ENCODE results near the gene KIAA0513. TPM values are rescaled to one million over a fixed set of nuclear protein-coding genes. Genes with fewer than 3 reads are reported as not detected.

Gene KIAA0513
- total RNA-seq, 1 donor from 2014 or later: 12.6 TPM

DNA sequence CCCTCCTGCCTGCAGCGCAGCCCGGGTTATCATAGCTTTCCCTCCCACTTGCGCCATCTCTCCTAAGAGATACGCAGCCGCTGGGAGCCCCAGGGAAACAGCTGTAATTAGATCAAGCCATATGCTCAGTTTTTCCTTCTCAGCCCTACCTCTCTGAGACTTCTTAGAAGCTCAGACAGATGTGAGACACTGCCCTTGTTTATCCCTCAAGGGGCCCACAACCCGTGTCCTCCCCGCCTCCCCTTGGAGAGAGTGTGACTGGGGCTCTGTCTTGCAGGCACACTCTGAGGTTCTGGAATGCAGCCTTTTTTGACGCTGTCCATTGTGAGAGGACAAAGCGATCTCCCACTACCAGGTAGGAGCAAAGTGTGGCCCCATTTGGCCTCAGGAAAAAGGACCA is 53.4 kb downstream of the KIAA0513 start:
- no peak for DNase-seq (ENCODE audit: low spot score)
- ATAC-seq: peak; percentile 30
- intact Hi-C loops (cut with DNase I): no loop called here

DNA sequence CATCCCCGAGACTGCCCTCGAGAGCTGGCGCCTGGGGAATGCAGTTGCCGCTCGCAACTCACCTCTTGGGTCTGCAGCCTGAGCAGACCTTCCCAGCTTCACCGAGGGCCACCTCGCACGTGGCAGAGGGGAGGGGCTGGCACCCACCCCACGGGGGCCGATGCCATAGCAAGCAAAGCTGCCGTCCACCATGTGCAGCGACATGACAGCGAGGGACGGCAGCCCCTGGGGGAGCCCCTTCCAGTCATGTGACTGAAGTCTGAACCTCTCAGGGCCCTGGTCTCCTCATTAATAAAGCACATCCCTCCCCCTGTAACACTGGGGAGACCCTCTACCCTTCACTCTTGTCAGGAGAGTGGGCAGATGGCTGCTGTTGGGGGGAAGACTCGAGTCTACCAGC is 54.2 kb downstream of the KIAA0513 start:
- ATAC-seq (no peak), DNase-seq (ENCODE audit: low spot score) (no peak)
- intact Hi-C loops (cut with DNase I): no loop called here

DNA sequence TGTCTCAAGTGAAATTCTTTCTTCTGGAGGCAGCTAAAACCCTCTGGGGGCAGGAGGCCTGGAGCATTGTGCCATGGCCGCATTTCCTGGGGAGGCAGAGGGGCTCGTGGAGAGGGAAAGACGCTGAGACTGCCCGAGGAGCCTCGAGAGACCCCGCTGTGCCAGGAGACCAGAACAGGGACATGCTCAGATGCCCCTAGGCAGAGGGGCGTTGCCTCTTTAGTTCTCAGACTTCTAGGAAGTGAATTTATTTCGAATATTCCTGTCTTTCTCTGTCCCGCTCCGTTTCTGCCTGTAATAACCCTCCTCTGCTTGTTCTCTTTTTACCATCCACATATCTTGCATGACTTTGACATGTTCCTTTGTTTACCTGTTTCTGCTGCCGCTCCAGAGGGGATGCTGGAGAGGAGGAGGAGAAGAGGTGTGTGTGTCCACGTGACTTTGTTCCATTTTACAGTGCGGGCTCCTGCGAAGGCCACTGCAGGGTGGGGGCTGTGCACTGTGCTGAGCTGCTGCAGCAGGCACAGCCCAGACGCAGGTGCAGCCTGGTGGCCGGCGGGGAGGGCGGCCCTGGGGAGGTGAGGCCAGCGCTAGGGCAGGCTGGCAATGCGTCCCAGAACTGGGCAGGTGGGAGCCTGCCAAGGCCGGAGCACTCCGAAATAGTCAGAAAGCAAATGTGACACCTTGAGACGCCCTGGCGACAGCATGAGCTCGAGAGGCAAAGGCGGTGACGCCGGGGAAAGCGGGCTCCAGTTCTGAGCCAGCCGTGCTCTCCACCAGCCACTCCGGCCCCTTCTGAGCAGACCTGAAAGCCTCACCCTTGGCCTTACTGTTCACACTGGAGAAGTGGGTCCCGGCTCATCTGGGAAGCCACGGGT is 54.8 kb downstream of the KIAA0513 start:
- intact Hi-C loops (cut with DNase I): no loop called here
- DNase-seq (ENCODE audit: low spot score): no peak
- no peak for ATAC-seq

DNA sequence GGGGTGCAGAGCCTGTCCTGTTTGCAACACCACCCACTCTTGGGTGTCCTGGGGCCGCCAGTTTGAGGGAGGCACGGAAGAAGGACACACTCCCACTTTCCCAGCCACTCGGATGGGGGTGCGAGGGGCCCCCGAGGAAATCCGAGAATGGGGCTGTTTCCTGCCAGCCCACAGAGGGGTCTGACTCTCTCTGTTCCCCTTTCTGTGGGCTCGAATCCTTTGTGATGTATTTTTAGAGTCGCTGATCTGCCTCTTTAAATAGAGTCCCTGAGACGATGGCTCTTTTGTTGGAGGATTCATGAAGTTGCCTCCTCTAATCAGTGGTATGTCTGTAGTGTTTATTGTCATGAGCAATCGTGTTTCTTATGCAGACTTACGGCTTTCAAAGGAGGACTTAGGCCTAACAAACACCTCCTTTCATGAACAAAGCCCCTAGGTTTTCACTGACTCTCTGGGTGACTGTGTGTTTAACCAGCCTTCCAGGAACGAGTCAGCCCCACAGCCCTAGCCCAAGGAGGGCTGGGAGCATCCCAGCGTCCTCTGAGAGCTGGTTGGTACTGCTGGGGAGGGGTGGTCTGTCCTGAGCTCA is 55.5 kb downstream of the KIAA0513 start:
- DNase-seq (ENCODE audit: low spot score) (no peak), ATAC-seq (no peak)
- intact Hi-C loops (cut with DNase I): no loop called here

DNA sequence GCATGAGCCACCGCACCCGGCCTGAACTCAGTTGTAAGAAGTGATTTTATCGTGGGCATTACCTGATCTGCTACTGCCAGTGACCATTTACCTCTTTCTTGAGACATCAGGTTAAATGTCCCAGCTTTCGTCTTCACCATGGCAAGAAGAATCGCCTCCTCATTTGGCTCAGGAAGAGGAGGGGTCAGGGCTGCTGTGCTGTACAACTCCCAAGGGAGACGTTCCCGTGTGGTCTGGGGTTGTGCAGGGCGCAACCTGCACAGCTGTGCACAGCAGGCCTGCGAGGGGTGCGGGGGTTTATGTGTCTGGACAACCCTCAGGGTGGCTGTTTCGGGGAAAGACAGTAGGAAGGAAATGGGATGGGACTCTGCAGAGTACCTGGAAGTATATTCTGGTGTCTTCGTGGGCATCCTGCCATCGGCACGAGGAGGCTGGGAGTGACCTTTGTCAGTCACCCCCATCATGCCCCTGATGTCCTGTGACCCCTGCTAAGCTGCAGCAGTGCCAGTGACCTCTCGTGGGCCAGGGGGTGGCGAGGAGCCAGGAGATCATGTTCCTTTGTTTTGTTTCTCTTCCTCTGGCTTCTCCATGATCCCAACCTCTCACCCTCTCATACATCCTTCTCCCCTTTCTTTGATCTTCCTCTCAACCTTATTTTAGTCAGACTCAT is 57.4 kb downstream of the KIAA0513 start:
- intact Hi-C loops (cut with DNase I): no loop called here
- ATAC-seq (no peak), DNase-seq (ENCODE audit: low spot score) (no peak)

DNA sequence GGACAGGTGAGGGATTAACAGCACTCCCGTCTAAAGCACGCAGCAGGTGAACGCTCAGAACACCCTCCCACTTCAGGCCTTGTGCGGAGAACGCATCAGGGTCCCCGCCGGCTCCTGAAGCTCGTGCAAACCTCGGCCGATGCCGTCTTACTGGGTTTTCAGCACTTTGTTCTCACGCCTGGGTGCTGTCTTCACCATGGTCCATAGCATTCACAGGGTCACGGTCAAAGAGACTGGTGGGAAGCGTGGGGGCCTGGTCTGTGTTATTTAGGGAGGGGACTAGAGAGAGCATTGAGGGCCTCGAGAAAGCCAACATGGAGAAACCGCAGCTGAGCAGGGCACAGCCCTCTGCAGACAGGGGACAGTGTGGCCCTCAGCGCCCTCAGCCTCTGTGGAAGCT is 58.1 kb downstream of the KIAA0513 start:
- intact Hi-C loops (cut with DNase I): no loop called here
- no peak for ATAC-seq
- DNase-seq (ENCODE audit: low spot score): no peak

DNA sequence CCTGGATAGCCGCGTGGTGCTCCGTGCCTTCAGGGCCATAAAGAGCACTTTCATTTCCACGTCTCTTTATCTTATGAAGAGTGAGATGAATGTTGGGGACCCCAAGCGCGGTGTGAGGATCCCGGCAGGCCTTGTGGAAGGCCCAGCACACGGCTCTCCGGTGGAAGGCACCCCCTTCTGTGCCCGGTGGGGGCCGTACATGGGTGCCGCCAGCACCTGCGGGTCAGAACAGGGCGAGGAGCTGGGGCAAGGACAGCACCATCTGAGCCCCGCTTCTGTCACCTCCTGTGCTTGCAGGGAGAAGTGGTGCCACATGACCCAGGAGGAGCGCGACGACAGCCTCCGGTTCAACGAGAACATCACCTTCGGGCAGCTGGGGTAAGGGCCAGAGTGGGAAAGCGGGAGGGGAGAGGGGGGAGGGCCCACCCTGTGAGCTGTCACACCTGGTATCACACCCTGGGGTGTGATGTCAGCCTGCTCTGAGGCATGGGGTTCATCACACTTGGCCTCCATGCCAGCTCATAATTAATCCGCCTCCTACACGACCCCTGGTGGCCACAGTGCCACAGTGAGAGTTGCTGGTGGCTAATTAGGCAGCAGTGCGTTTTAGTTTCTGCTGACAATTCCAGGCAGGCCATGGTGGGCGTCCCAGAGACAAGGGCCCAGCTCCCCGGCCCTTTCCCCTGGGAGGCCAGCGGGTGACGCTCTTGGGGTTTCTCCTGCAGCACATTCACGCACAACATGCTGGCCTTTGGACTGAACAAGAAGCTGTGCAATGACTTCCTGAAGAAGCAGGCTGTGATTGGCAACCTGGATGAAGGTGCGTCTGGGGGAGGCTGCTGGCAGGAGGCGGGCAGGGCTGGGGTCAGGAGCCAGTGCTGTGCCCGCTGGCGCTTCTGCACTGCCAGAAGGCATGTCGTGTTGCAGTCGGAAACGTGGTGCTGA is 59.0 kb downstream of the KIAA0513 start:
- intact Hi-C loops (cut with DNase I): no loop called here
- no peak for DNase-seq (ENCODE audit: low spot score)
- peak; percentile 51 for ATAC-seq

DNA sequence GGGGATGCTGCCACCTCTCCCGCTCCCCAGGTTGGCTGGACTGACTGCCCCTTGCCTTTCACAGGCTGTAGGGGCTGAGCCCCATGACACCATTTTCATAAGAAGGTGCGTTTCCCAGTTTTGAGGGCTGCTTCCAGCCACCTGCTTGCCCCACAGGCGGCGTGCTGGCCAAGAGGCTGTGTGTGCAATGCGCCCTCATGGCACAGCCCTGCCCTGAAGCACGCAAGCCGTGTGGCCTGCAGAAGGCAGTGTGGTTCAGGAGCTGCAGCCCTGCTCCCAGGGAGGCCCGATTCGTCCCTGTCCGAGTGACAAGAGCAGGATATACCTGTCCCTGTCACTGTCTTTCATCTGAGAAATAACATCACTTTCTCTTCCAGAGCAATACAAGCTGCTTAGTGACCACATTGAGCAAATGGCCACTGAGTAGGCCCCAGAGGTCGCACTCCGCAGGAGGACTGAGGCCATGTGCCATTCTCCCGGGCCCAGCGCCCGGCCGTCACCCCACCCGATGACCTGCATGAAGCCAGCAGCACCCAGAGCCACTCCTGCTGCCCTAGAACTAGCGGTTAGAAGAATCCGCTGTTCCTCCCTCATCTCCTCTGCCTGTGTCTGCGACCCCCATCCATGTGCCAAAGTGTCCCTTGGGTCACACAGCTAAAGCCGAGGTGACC is 60.4 kb downstream of the KIAA0513 start:
- intact Hi-C loops (cut with DNase I): no loop called here
- no peak for ATAC-seq
- DNase-seq (ENCODE audit: low spot score): no peak

DNA sequence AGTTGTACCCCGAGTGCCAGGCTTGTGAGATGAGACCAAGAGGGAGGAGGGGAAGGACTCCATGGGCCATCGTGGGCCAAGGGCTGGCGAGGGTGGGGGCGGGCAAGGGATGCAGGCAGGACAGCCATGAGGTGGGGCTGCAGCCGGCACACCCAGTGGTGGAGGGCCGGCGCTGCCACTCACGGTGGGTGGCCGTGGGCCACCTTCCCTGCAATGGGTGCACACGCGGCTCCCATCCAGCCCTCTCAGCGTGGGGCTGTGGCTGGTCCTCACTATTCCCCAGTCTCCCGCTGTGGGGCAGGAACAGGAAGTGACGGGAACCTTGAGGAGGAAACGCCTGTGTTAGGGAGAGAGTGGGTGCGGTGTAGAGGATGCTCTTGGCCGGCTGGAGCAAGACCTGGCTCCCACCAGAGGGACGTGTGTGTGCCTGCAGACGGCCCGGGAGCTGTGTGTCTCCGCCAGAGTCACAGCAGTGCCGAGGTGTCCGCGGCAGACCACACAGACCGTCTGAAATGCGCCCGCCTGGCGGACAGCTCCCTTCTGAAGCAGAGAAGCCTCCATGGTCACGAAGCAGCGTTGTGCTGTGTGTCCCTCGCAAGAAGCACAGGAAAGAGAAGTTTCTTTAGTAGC is 61.1 kb downstream of the KIAA0513 start:
- intact Hi-C loops (cut with DNase I): no loop called here
- DNase-seq (ENCODE audit: low spot score): no peak
- no peak for ATAC-seq

DNA sequence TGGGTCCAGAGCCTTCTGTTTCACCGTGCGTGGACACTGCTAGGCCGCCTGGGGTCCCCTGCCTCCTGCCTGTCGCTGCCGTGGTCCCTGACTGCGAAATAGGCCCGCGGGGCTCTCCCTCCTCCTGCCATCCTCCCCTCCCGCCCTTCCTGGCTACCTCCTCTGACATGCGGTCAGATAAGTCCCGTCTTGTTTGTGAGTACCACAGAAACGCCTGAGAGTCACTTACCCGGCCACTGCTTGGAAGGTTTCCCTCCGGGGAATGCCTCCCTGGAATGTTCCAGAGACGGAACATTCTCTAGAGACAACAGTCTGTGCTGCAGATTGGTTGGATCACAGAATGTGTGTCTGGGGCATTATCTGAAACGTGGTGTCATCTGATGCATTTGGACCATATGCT is 61.9 kb downstream of the KIAA0513 start:
- no peak for DNase-seq (ENCODE audit: low spot score)
- no peak for ATAC-seq
- intact Hi-C loops (cut with DNase I): no loop called here

DNA sequence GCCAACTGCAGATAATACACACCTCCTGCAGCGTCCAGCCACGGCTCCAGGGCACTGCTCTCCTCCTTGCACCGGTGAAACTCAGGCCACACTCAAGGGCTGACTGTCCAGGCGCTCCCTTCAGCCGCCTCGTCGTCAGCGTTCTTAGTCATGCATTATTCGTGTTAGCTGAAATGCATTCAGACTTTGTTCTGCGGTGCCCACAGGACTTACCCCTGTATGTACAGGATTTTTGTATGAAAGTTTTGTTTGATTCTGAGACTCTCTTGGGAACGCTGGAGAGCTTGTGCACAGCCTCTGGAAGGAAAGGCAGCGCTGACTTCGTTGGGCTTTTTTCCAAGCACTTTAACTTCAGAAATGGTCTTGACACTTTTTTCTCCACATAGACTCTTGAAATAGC is 62.6 kb downstream of the KIAA0513 start:
- no peak for ATAC-seq
- intact Hi-C loops (cut with DNase I): no loop called here
- no peak for DNase-seq (ENCODE audit: low spot score)

DNA sequence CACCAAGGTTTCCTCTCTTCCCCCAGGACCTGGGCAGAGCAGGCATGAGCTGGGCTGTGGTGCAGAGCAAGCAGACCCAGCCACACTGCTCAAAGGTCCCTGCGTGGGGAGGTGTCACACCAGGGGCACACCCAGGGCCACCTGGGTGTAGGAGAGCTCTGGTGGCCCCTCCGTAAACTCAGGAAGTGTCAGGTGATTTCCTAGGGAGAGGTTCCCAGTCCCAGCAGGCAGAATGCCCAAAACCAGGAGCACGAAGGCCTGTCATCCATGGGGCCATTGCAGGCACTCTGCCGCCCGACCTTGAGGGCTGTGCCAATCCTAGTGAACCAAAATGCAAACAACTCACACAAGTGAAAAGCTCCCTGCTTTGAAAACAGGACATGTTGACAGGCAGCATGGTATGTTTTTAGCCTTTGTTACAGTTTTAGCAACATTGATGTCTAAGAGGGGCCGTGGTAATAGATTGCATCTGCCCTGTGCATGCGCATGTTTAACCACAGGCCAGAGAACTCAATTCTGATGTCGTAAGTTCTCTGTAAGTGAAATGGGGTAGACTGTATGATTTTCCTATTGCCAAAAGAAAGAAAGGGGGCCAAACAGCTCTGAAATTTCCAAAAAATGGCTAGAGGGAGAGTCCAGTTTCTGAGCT is 63.4 kb downstream of the KIAA0513 start:
- intact Hi-C loops (cut with DNase I): no loop called here
- ATAC-seq (no peak), DNase-seq (ENCODE audit: low spot score) (no peak)

DNA sequence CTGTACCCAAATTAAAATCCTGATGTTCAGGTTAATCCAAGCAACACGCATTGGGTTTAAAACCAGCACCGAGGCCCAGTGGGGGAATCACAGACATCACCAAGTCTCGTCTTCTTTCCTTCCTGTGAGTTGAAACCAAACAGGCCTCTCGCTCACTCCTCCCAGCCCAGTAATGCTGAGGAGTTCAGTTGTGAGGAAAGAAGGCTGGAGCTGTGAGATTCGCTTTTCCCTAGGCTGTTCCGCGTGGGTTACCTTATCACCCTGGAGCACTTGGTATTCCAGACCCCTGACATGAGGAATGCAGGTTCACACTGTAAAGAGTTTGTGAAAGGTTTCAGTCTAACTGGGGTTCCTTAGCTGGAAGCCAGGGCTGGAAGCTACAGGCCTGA is 63.9 kb downstream of the KIAA0513 start:
- intact Hi-C loops (cut with DNase I): no loop called here
- no peak for DNase-seq (ENCODE audit: low spot score)
- ATAC-seq: no peak

DNA sequence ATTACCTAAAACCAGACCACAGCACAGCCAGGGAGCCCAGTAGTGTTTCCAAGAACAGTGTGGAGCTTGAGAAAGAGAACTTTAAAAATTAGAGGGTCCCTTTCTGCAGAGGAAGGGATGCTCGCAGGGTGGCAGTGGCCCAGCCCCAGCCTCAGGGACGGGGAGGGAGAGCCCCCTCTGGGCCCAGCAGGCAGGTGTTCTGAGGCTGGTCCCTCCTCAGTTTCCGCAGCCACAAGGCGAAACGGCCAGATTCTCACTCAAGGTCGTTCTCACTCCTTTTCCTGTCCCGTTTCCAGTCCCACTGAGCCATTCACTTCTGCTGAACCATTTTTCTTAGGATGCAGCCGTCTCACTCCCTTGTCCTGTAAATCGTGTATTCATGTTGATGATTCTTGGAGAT is 64.7 kb downstream of the KIAA0513 start:
- DNase-seq (ENCODE audit: low spot score) (no peak), ATAC-seq (no peak)
- intact Hi-C loops (cut with DNase I): no loop called here

DNA sequence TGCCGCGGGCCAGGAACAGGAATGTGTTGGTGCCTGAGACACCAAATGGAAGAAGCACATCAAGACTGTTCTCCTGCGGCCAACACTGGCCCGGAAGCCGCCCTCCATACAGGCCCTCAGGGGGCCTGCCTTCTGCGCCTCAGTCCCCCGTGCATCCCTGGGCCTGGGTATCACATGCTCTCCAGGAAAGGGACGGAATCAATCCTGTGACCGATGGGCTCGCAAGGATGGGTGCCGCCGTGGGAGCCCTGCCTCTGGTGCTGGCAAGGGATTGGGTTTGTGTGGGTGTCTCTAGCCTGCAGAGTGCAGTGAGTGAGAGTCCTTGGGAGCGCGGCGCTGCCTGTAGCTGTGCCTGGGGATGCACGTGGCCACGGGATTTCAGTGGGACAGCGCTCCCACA is 65.3 kb downstream of the KIAA0513 start:
- DNase-seq (ENCODE audit: low spot score) (no peak), ATAC-seq (no peak)
- intact Hi-C loops (cut with DNase I): no loop called here

DNA sequence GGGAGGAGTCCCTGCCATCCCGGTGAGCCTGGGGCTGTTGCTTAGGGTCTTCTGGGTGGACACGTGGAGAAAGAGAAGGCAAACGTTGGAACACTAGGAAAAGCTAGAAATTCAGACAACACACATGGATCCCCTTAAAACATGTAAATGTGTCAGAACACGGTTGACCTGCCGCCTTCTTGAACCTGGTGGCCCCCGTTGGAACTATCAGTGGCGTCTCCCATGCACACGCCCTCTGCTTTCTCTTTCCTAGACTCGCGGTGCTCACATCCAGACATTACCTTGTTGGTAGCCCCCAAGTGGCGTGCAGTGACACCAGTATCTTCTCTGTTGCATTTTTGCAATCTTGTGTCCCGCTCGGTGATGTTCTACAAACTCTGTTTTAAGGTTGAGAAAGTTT is 66.1 kb downstream of the KIAA0513 start:
- intact Hi-C loops (cut with DNase I): no loop called here
- no peak for DNase-seq (ENCODE audit: low spot score)
- no peak for ATAC-seq

DNA sequence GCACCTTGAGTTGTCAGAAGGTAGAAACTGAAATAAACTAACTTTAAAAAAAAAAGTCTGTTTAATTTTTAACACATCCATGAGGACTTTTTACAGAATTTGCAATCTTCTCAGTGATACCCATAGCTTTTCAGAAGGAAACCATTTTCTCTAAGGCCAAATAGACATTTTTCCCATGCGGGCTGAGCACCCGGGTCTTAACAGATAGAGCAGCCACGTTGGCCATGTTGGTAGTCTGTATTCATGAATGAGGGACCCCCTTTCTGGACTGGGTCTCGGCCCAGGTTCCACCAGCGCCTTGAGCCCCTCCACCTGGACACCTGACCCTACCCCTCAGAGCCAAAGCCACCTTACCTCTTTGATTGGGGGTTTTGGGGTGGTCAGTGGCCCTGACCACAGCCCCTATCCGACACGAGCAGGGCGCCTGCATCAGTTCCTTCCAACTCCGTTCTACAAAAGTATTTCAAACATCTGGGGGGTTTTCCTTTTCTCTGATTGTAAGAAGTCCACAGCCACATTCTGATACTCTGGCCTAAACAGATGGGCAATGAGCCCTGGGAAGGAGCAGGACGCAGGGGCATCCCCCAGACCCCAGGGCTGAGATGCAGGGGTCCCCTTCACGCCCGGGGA is 66.7 kb downstream of the KIAA0513 start:
- ATAC-seq (no peak), DNase-seq (ENCODE audit: low spot score) (no peak)
- intact Hi-C loops (cut with DNase I): no loop called here
